Esophagus (tissue), 2 donors: ENCODE measurements around the gene UPK1B. TPM values are rescaled to one million over a fixed set of nuclear protein-coding genes. Genes with fewer than 3 reads are reported as not detected.

Experiments
- H3K27ac ChIP-seq, 2 donors: one replicate each; pipeline ENCODE4 v1.5.1; 2013; ENCODE audit warnings: low read depth in 2 of 2, mild to moderate bottlenecking in 2 of 2, inconsistent platforms in 1 of 2, low read length in 1 of 2, moderate library complexity in 1 of 2
- H3K27me3 ChIP-seq, 2 donors: one replicate each; pipeline ENCODE4 v1.6.1; 2013; ENCODE audit warnings: low read length in 2 of 2, control low read depth in 1 of 2, mild to moderate bottlenecking in 1 of 2; ENCODE audit not compliant: insufficient read depth in 2 of 2, control insufficient read depth in 1 of 2
- H3K36me3 ChIP-seq, 2 donors: one replicate each; pipeline ENCODE4 v1.6.1; 2013; ENCODE audit warnings: low read length in 1 of 2; ENCODE audit not compliant: control insufficient read depth in 2 of 2, insufficient read depth in 2 of 2
- H3K4me1 ChIP-seq, 2 donors: one replicate each; pipeline ENCODE4 v1.6.1; 2013; ENCODE audit warnings: low read length in 1 of 2; ENCODE audit not compliant: control insufficient read depth in 2 of 2, insufficient read depth in 2 of 2
- H3K4me3 ChIP-seq, 2 donors: one replicate each; pipeline ENCODE4 v1.5.1; 2013; ENCODE audit warnings: low read length in 2 of 2, mild to moderate bottlenecking in 2 of 2, low read depth in 1 of 2, moderate library complexity in 1 of 2
- H3K9me3 ChIP-seq, 2 donors: one replicate each; pipeline ENCODE4 v1.6.1; 2013; ENCODE audit warnings: mild to moderate bottlenecking in 2 of 2, low read depth in 1 of 2, low read length in 1 of 2, moderate library complexity in 1 of 2; ENCODE audit not compliant: control insufficient read depth in 2 of 2, insufficient read depth in 1 of 2
- WGBS, 2 donors: extraction: QIAGEN DNeasy Blood & Tissue Kit; methylation state at CpG; one replicate each; pipeline ENCODE4 v1.1.7; 2013; 5-methylcytosine and 5-hydroxymethylcytosine counted together
- polyA plus RNA-seq, 2 donors: library from polyadenylated mRNA; stranded (reverse); fragments of 200-250 nt; gene quantifications; one replicate each; pipeline ENCODE4 v1.2.3, GENCODE V29; 2013
- donor health status: healthy with polysubstance abuse.
- donor health status: Bipolar disorder and iron deficiency.

UPK1B gene
- polyA plus RNA-seq, 2 donors = 1.5 to 4.7 TPM

GRCh38 chr3:119191800-119192199 lies 18.4 kb downstream of the UPK1B start:
- Histone ChIP-seq H3K27me3 (no peaks in the 10 kb centered on the region), H3K27ac (no peak overlapping the region), H3K4me3 (no peak overlapping the region), H3K9me3 (no peaks in the 10 kb centered on the region), H3K4me1 (no peaks in the 10 kb centered on the region), H3K36me3 (no peaks in the 10 kb centered on the region)
- 73 to 86% methylated on average over 1 of the region's 1 CpG for WGBS, 2 donors

GRCh38 chr3:119194237-119195150 lies 21.1 kb downstream of the UPK1B start:
- H3K27ac ChIP-seq = no peak overlapping the region
- no peaks in the 10 kb centered on the region for H3K36me3 ChIP-seq
- no peaks in the 10 kb centered on the region for H3K9me3 ChIP-seq
- no peaks in the 10 kb centered on the region for H3K4me1 ChIP-seq
- H3K27me3 ChIP-seq = no peaks in the 10 kb centered on the region
- no peak overlapping the region for H3K4me3 ChIP-seq
- WGBS, 2 donors = 78 to 85% methylated on average over 7 of the region's 7 CpGs

GRCh38 chr3:119195151-119195476 lies 21.7 kb downstream of the UPK1B start:
- Histone ChIP-seq H3K9me3 (no peaks in the 10 kb centered on the region), H3K27ac (no peak overlapping the region)
- 70 to 90% methylated on average over 1 of the region's 1 CpG for WGBS, 2 donors

GRCh38 chr3:119195911-119196310 lies 22.5 kb downstream of the UPK1B start:
- WGBS, 2 donors = 71 to 76% methylated on average over 1 of the region's 1 CpG
- Histone ChIP-seq H3K27me3 (no peaks in the 10 kb centered on the region), H3K9me3 (no peaks in the 10 kb centered on the region), H3K36me3 (no peaks in the 10 kb centered on the region), H3K4me1 (no peaks in the 10 kb centered on the region), H3K4me3 (no peak overlapping the region), H3K27ac (no peak overlapping the region)

More at GRCh38 chr3:119195151-119195476, 21.7 kb downstream of the UPK1B start:
- Histone ChIP-seq H3K36me3 (no peaks in the 10 kb centered on the region), H3K4me1 (no peaks in the 10 kb centered on the region), H3K27me3 (no peaks in the 10 kb centered on the region), H3K4me3 (no peak overlapping the region)

GRCh38 chr3:119205209-119205608 lies 31.8 kb downstream of the UPK1B start:
- H3K27ac ChIP-seq = no peak overlapping the region
- H3K36me3 ChIP-seq = peaks cover 0 to 2% of the 10 kb centered on the region in 2 donors
- WGBS, 2 donors = 47 to 51% methylated on average over 8 of the region's 8 CpGs

GRCh38 chr3:119205685-119206084 lies 32.3 kb downstream of the UPK1B start:
- Histone ChIP-seq H3K27me3 (no peaks in the 10 kb centered on the region), H3K36me3 (peaks cover 0 to 2% of the 10 kb centered on the region in 2 donors), H3K9me3 (no peaks in the 10 kb centered on the region), H3K27ac (no peak overlapping the region), H3K4me1 (no peaks in the 10 kb centered on the region), H3K4me3 (no peak overlapping the region)
- 68 to 73% methylated on average over 5 of the region's 5 CpGs for WGBS, 2 donors

More at GRCh38 chr3:119205209-119205608, 31.8 kb downstream of the UPK1B start:
- Histone ChIP-seq H3K4me1 (no peaks in the 10 kb centered on the region), H3K9me3 (no peaks in the 10 kb centered on the region), H3K4me3 (no peak overlapping the region), H3K27me3 (no peaks in the 10 kb centered on the region)

- Histone ChIP-seq H3K4me3 (no peak overlapping the region), H3K9me3 (no peaks in the 10 kb centered on the region), H3K4me1 (no peaks in the 10 kb centered on the region), H3K36me3 (peaks cover 2 to 6% of the 10 kb centered on the region in 2 donors), H3K27ac (peak overlapping the region; percentile 37 to 77), H3K27me3 (no peaks in the 10 kb centered on the region)
- 50 to 52% methylated on average over 4 of the region's 4 CpGs for WGBS, 2 donors
Observed at GRCh38 chr3:119206611-119207511, 33.5 kb downstream of the UPK1B start.

GRCh38 chr3:119207512-119207875 lies 34.1 kb downstream of the UPK1B start:
- no peaks in the 10 kb centered on the region for H3K4me1 ChIP-seq
- H3K36me3 ChIP-seq = peaks cover 5 to 7% of the 10 kb centered on the region in 2 donors
- H3K27me3 ChIP-seq = no peaks in the 10 kb centered on the region
- no peak overlapping the region for H3K27ac ChIP-seq
- H3K9me3 ChIP-seq = no peaks in the 10 kb centered on the region
- H3K4me3 ChIP-seq = no peak overlapping the region
- 80 to 84% methylated on average over 3 of the region's 3 CpGs for WGBS, 2 donors

- WGBS, 2 donors = 27 to 38% methylated on average over 4 of the region's 4 CpGs
- H3K36me3 ChIP-seq = peaks cover 13 to 20% of the 10 kb centered on the region in 2 donors
- H3K9me3 ChIP-seq = no peaks in the 10 kb centered on the region
- H3K27ac ChIP-seq = no peak overlapping the region
- H3K4me3 ChIP-seq = no peak overlapping the region
- H3K4me1 ChIP-seq = no peaks in the 10 kb centered on the region
- no peaks in the 10 kb centered on the region for H3K27me3 ChIP-seq
Observed at GRCh38 chr3:119211193-119211592, 37.8 kb downstream of the UPK1B start.
